H9 (cell line): ENCODE results near the gene SLC44A2. TPM values are rescaled to one million over a fixed set of nuclear protein-coding genes. Genes with fewer than 3 reads are reported as not detected.

ENCODE experiments used
- DNase-seq: peaks from one replicate; pipeline ENCODE4 v3.0.0-alpha.2; 2017
- H2AFZ ChIP-seq: one replicate; pipeline ENCODE4 v1.6.1; 2013; ENCODE audit warnings: mild to moderate bottlenecking, low read length, control low read depth, moderate library complexity
- H2AK5ac ChIP-seq: 2 replicates; pipeline ENCODE4 v1.6.1; 2013; ENCODE audit warnings: low read length, control low read depth, mixed read lengths; ENCODE audit not compliant: insufficient read length
- H2BK120ac ChIP-seq: one replicate; pipeline ENCODE4 v1.6.1; 2013; ENCODE audit warnings: low read depth, mild to moderate bottlenecking, low read length, control low read depth, inconsistent platforms; ENCODE audit not compliant: poor library complexity, severe bottlenecking
- H2BK12ac ChIP-seq: 2 replicates; pipeline ENCODE4 v1.6.1; 2013; ENCODE audit warnings: low read length, control low read depth, mixed read lengths, low read depth; ENCODE audit not compliant: insufficient read length
- H2BK15ac ChIP-seq: 2 replicates; pipeline ENCODE4 v1.6.1; 2013; ENCODE audit warnings: low read depth, low read length, control low read depth
- H2BK20ac ChIP-seq: one replicate; pipeline ENCODE4 v1.6.1; 2013; ENCODE audit warnings: low read depth, mild to moderate bottlenecking, low read length, control low read depth, inconsistent platforms; ENCODE audit not compliant: poor library complexity, severe bottlenecking
- H2BK5ac ChIP-seq: 2 replicates; pipeline ENCODE4 v1.6.1; 2013; ENCODE audit warnings: low read length, control low read depth, mixed read lengths; ENCODE audit not compliant: insufficient read length
- H3K14ac ChIP-seq: 2 replicates; pipeline ENCODE4 v1.6.1; 2013; ENCODE audit warnings: low read length, control low read depth; ENCODE audit not compliant: insufficient read depth
- H3K18ac ChIP-seq: 2 replicates; pipeline ENCODE4 v1.6.1; 2013; ENCODE audit warnings: low read depth, mild to moderate bottlenecking, mixed read lengths, low read length, control low read depth; ENCODE audit not compliant: insufficient read length
- H3K23ac ChIP-seq: 2 replicates; pipeline ENCODE4 v1.6.1; 2013; ENCODE audit warnings: low read length, control low read depth, mixed read lengths, low read depth; ENCODE audit not compliant: insufficient read length
- H3K23me2 ChIP-seq: 2 replicates; pipeline ENCODE4 v1.6.1; 2013; ENCODE audit warnings: low read depth, mild to moderate bottlenecking, mixed read lengths, low read length, control low read depth; ENCODE audit not compliant: insufficient read length, poor library complexity, severe bottlenecking
- H3K27ac ChIP-seq: 2 replicates; pipeline ENCODE4 v1.5.1; 2013; ENCODE audit warnings: low read length, control low read depth, mixed read lengths, low read depth; ENCODE audit not compliant: insufficient read length
- H3K27me3 ChIP-seq: 2 replicates; pipeline ENCODE4 v1.6.1; 2013; ENCODE audit warnings: low read length, control low read depth, inconsistent platforms; ENCODE audit not compliant: insufficient read depth
- H3K4ac ChIP-seq: 2 replicates; pipeline ENCODE4 v1.6.1; 2013; ENCODE audit warnings: low read depth, mild to moderate bottlenecking, control low read depth, inconsistent platforms, low read length, moderate library complexity
- H3K4me1 ChIP-seq: 2 replicates; pipeline ENCODE4 v1.6.1; 2013; ENCODE audit warnings: low read length, control low read depth, inconsistent platforms; ENCODE audit not compliant: insufficient read depth
- H3K4me2 ChIP-seq: 2 replicates; pipeline ENCODE4 v1.6.1; 2013; ENCODE audit warnings: low read length, control low read depth, mixed read lengths; ENCODE audit not compliant: insufficient read length, insufficient read depth
- H3K56ac ChIP-seq: 2 replicates; pipeline ENCODE4 v1.6.1; 2013; ENCODE audit warnings: low read depth, mild to moderate bottlenecking, mixed read lengths, low read length, control low read depth; ENCODE audit not compliant: insufficient read length
- H3K79me1 ChIP-seq: 2 replicates; pipeline ENCODE4 v1.6.1; 2013; ENCODE audit warnings: low read depth, mild to moderate bottlenecking, moderate library complexity, low read length, control low read depth, inconsistent platforms; ENCODE audit not compliant: insufficient read depth, poor library complexity, severe bottlenecking
- H3K79me2 ChIP-seq: 2 replicates; pipeline ENCODE4 v1.6.1; 2013; ENCODE audit warnings: low read length, control low read depth, inconsistent platforms; ENCODE audit not compliant: insufficient read depth
- H3K9ac ChIP-seq: 2 replicates; pipeline ENCODE4 v1.6.1; 2013; ENCODE audit warnings: low read length, control low read depth, mixed read lengths; ENCODE audit not compliant: insufficient read length; ENCODE audit errors: extremely low read depth
- H3K9me3 ChIP-seq: one replicate; pipeline ENCODE4 v1.6.1; 2013; ENCODE audit warnings: low read depth, low read length, inconsistent platforms; ENCODE audit not compliant: control insufficient read depth
- H3T11ph ChIP-seq: one replicate; pipeline ENCODE4 v1.6.1; 2013; ENCODE audit warnings: mild to moderate bottlenecking, low read length, control low read depth, inconsistent platforms
- H4K20me1 ChIP-seq: one replicate; pipeline ENCODE4 v1.6.1; 2013; ENCODE audit not compliant: control insufficient read depth, insufficient read length, insufficient read depth
- H4K5ac ChIP-seq: 2 replicates; pipeline ENCODE4 v1.6.1; 2013; ENCODE audit warnings: low read depth, mild to moderate bottlenecking, mixed read lengths, low read length, control low read depth; ENCODE audit not compliant: insufficient read length
- H4K8ac ChIP-seq: replicated peaks from 2 replicates; pipeline ENCODE4 v1.6.1; 2013; ENCODE audit warnings: low read length, control low read depth, mixed read lengths, low read depth; ENCODE audit not compliant: insufficient read length
- H4K91ac ChIP-seq: 2 replicates; pipeline ENCODE4 v1.6.1; 2013; ENCODE audit warnings: low read depth, mild to moderate bottlenecking, moderate library complexity, mixed read lengths, low read length, control low read depth; ENCODE audit not compliant: insufficient read length
- H3K27ac Mint-ChIP-seq, 3 experiments: 2 replicates in 2 of 3; 3 replicates in 1 of 3; pipeline ENCODE4 v1.8.0; 2020 to 2021; ENCODE audit warnings: mixed read lengths in 3 of 3, mild to moderate bottlenecking in 1 of 3, moderate library complexity in 1 of 3
- H3K27me3 Mint-ChIP-seq: 2 replicates; pipeline ENCODE4 v1.8.0; 2021; ENCODE audit warnings: low read depth, mild to moderate bottlenecking, moderate library complexity, mixed read lengths
- H3K36me3 Mint-ChIP-seq, 3 experiments: 2 replicates in 2 of 3; 3 replicates in 1 of 3; pipeline ENCODE4 v1.8.0; 2020 to 2021; ENCODE audit warnings: low read depth in 3 of 3, mixed read lengths in 3 of 3; ENCODE audit not compliant: insufficient read depth in 1 of 3
- H3K4me1 Mint-ChIP-seq, 2 experiments: 2 replicates each; pipeline ENCODE4 v1.8.0; 2020; ENCODE audit warnings: mixed read lengths in 2 of 2
- H3K4me3 Mint-ChIP-seq, 2 experiments: 2 replicates in 1 of 2; 3 replicates in 1 of 2; pipeline ENCODE4 v1.8.0; 2020 to 2021; ENCODE audit warnings: mild to moderate bottlenecking in 2 of 2, mixed read lengths in 2 of 2, moderate library complexity in 1 of 2
- H3K9me3 Mint-ChIP-seq, 2 experiments: 2 replicates in 1 of 2; 3 replicates in 1 of 2; pipeline ENCODE4 v1.8.0; 2020; ENCODE audit warnings: mild to moderate bottlenecking in 2 of 2, mixed read lengths in 2 of 2, moderate library complexity in 1 of 2
- CTCF ChIP-seq: fragments of 200-600 bp; sonication (generic); conservative IDR thresholded peaks from 3 replicates; pipeline ENCODE4 v1.8.0; 2021; ENCODE audit warnings: antibody characterized with exemption, mild to moderate bottlenecking
- WGBS: extraction: QIAGEN DNeasy Blood & Tissue Kit; methylation state at CpG from one replicate; pipeline ENCODE4 v1.1.7; 2013; ENCODE audit warnings: missing lambda C conversion rate, low lambda C conversion rate, mixed read lengths; ENCODE audit not compliant: insufficient read length; ENCODE audit errors: extremely low coverage; 5-methylcytosine and 5-hydroxymethylcytosine counted together
- total RNA-seq: library from RNA; stranded (reverse); gene quantifications from 2 replicates; pipeline ENCODE4 v1.2.1, GENCODE V29; 2021

Gene SLC44A2
- total RNA-seq, 1 experiment from 2014 or later = 121 TPM

DNA sequence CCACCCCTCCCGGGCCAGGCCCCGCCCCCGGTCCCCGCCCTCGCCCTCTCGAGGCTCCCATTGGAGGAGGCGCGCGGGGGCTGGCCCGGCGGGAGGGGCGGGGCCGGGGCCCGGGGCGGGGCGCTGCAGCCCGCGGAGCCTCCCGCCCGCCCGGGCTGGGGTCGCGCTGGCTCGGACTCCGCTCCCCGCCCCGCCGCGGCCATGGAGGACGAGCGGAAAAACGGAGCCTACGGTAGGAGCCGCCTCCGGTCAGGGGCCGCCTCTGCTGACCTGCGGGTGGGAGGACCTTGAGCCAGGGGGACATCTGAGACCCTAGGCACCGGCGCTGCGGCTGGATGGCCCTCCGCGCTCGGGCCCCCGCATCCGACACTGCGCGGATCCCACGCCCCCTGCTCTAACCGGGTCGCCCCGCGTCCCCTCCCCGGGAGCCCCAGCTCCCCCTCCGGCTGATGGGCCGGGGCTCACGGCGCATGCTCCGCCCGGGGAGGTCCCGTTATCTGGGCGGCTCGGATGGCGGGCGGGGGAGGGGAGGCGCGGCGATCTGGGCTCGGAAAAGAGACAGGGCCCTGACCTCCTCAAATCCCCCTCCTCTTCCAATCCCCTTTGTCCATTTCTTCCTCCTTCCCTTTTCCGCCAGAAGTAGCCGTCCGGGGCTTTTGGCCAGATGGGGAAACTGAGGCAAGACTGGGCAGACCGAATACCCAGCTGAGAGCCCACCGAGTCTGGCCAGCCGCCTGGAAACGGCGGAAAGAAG is 22.8 kb upstream of the SLC44A2 start:
- Histone ChIP-seq H3K9me3 (no peaks in the 10 kb centered on the region), H3T11ph (no peak overlapping the region), H3K14ac (peak overlapping the region; percentile 95), H2BK12ac (no peak overlapping the region), H3K79me1 (no peaks in the 10 kb centered on the region), H3K27ac (no peak overlapping the region), H4K8ac (no peak overlapping the region), H2AK5ac (no peak overlapping the region), H3K23me2 (peaks cover 11% of the 10 kb centered on the region), H3K18ac (peak overlapping the region; percentile 93), H3K9ac (peak overlapping the region; percentile 72), H2AFZ (no peak overlapping the region), H3K23ac (no peak overlapping the region), H4K20me1 (no peaks in the 10 kb centered on the region), H2BK15ac (no peak overlapping the region), H2BK120ac (no peak overlapping the region), H3K27me3 (no peaks in the 10 kb centered on the region), H3K4ac (no peak overlapping the region), H3K56ac (no peak overlapping the region), H2BK5ac (no peak overlapping the region), H3K4me2 (peak overlapping the region; percentile 91), H3K4me1 (no peaks in the 10 kb centered on the region), H3K79me2 (no peaks in the 10 kb centered on the region; the same call in 1 of the 2 replicates), H4K91ac (no peak overlapping the region), H4K5ac (no peak overlapping the region), H2BK20ac (no peak overlapping the region)
- Mint-ChIP-seq H3K27me3 (peaks cover 8% of the 10 kb centered on the region), H3K9me3 (no peaks in the 10 kb centered on the region), H3K36me3 (no peaks in the 10 kb centered on the region; a peak in 1 of 7 replicates), H3K4me1 (peaks cover 16 to 18% of the 10 kb centered on the region in 2 experiments), H3K27ac (peak overlapping the region in 1 of 3 experiments; percentile 74; a peak in 2 of 7 replicates), H3K4me3 (peak overlapping the region; percentile 77 to 90)
- peak; percentile 86 for DNase-seq
- WGBS = no CpG with 5 or more reads among the region's 76 CpGs
- TF ChIP-seq CTCF = no peak
